Endothelial cell (in vitro differentiated cells): Measurements from ENCODE around the gene MOGAT1. TPM values are rescaled to one million over a fixed set of nuclear protein-coding genes. Genes with fewer than 3 reads are reported as not detected.
"Not testable (repeated sequence)": the region's sequence is repeated elsewhere in the genome, so short reads cannot be mapped to it uniquely, and the experiment has no call there.

Source experiments
- DNase-seq: peaks from one replicate; pipeline ENCODE4 v3.0.0; 2021; ENCODE audit warnings: low spot score
- H3K27ac Mint-ChIP-seq: one replicate; pipeline ENCODE4 v1.8.0; 2021; ENCODE audit warnings: mixed read lengths, inconsistent platforms; ENCODE audit not compliant: unreplicated experiment
- H3K27me3 Mint-ChIP-seq: one replicate; pipeline ENCODE4 v1.8.0; 2021; ENCODE audit warnings: mild to moderate bottlenecking, moderate library complexity, mixed read lengths, inconsistent platforms; ENCODE audit not compliant: unreplicated experiment
- H3K36me3 Mint-ChIP-seq: one replicate; pipeline ENCODE4 v1.8.0; 2021; ENCODE audit warnings: mild to moderate bottlenecking, low read depth, mixed read lengths, inconsistent platforms; ENCODE audit not compliant: unreplicated experiment
- H3K4me1 Mint-ChIP-seq: one replicate; pipeline ENCODE4 v1.8.0; 2021; ENCODE audit warnings: mild to moderate bottlenecking, mixed read lengths, inconsistent platforms; ENCODE audit not compliant: unreplicated experiment
- H3K4me3 Mint-ChIP-seq: one replicate; pipeline ENCODE4 v1.8.0; 2021; ENCODE audit warnings: mild to moderate bottlenecking, mixed read lengths, inconsistent platforms; ENCODE audit not compliant: unreplicated experiment
- H3K9me3 Mint-ChIP-seq: one replicate; pipeline ENCODE4 v1.8.0; 2021; ENCODE audit warnings: mixed read lengths, inconsistent platforms; ENCODE audit not compliant: unreplicated experiment
- CTCF ChIP-seq: fragments of 200-600 bp; sonication (generic); IDR thresholded peaks from one replicate; pipeline ENCODE4 v1.5.0; 2021; ENCODE audit warnings: antibody characterized with exemption; ENCODE audit not compliant: unreplicated experiment
- total RNA-seq: library from RNA; stranded (reverse); fragmentation: NEBNext Ultra II Directional; extraction: Animal tissue kit (Norgen Biotek cat#: 25700); gene quantifications from one replicate; pipeline ENCODE4 v1.2.1, GENCODE V29; 2021; ENCODE audit not compliant: unreplicated experiment

Gene MOGAT1
- total RNA-seq, 1 donor from 2014 or later, result 0.26 TPM

- Mint-ChIP-seq H3K36me3 (no peaks in the 10 kb centered on the region), H3K9me3 (no peaks in the 10 kb centered on the region), H3K4me1 (peaks cover 10% of the 10 kb centered on the region)
Measured at GRCh38 chr2:222753251-222753824, 81.9 kb downstream of the MOGAT1 start.

GRCh38 chr2:222754324-222754930 lies 83.0 kb downstream of the MOGAT1 start:
- peaks cover 15% of the 10 kb centered on the region for H3K4me1 Mint-ChIP-seq
- H3K27ac Mint-ChIP-seq, result no peak overlapping the region
- peaks cover 1% of the 10 kb centered on the region for H3K27me3 Mint-ChIP-seq
- no peak overlapping the region for H3K4me3 Mint-ChIP-seq
- TF ChIP-seq CTCF, result no peak
- no peaks in the 10 kb centered on the region for H3K9me3 Mint-ChIP-seq
- no peak for DNase-seq
- H3K36me3 Mint-ChIP-seq, result no peaks in the 10 kb centered on the region

More at GRCh38 chr2:222753251-222753824, 81.9 kb downstream of the MOGAT1 start:
- no peak overlapping the region for H3K27ac Mint-ChIP-seq
- no peak for TF ChIP-seq CTCF
- DNase-seq, result no peak
- no peak overlapping the region for H3K4me3 Mint-ChIP-seq
- peaks cover 1% of the 10 kb centered on the region for H3K27me3 Mint-ChIP-seq

DNA sequence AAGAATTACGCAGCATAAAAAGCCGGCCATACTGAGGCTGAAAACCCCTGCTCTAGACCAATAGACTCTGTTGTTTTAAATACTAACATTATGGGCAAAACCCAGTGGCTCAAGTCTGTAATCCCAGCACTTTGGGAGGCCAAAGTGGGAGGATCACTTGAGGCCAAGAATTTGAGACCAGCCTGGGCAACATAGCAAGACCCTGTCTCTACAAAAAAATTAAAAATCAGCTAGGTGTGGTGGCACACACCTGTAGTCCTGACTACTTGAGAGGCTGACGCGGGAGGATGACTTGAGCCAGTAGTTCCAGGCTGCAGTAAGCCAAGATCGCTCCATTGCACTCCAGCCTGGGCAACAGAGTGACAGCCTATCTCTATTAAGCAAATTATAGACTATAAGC lies 84.1 kb downstream of the MOGAT1 start:
- not testable (repeated sequence) for DNase-seq, H3K4me3 Mint-ChIP-seq, H3K27ac Mint-ChIP-seq, H3K9me3 Mint-ChIP-seq, H3K27me3 Mint-ChIP-seq, H3K36me3 Mint-ChIP-seq
- H3K4me1 Mint-ChIP-seq, result peaks cover 15% of the 10 kb centered on the region

GRCh38 chr2:222756362-222756831 lies 84.9 kb downstream of the MOGAT1 start:
- no peak for DNase-seq
- Mint-ChIP-seq H3K4me3 (no peak overlapping the region), H3K36me3 (no peaks in the 10 kb centered on the region), H3K27ac (no peak overlapping the region), H3K4me1 (peaks cover 15% of the 10 kb centered on the region), H3K27me3 (peaks cover 1% of the 10 kb centered on the region), H3K9me3 (no peaks in the 10 kb centered on the region)
- TF ChIP-seq CTCF, result no peak

GRCh38 chr2:222756951-222757650 lies 85.6 kb downstream of the MOGAT1 start:
- no peak overlapping the region for H3K27ac Mint-ChIP-seq

More at GRCh38 chr2:222756951-222757650, 85.6 kb downstream of the MOGAT1 start:
- H3K27me3 Mint-ChIP-seq, result peaks cover 1% of the 10 kb centered on the region
- DNase-seq, result no peak
- H3K4me3 Mint-ChIP-seq, result no peak overlapping the region
- H3K36me3 Mint-ChIP-seq, result no peaks in the 10 kb centered on the region
- peaks cover 15% of the 10 kb centered on the region for H3K4me1 Mint-ChIP-seq
- no peak for TF ChIP-seq CTCF
- no peaks in the 10 kb centered on the region for H3K9me3 Mint-ChIP-seq

Other genes starting within 250 kb of the MOGAT1 start
- gene SGPP2, start 247.1 kb upstream of the MOGAT1 start, total RNA-seq, result not detected
- gene FARSB, start 15.6 kb upstream of the MOGAT1 start, total RNA-seq, result 11.9 TPM
- gene ACSL3, start 189.4 kb downstream of the MOGAT1 start, total RNA-seq, result 163 TPM